Esophagus muscularis mucosa (tissue), 4 donors: Measurements from ENCODE around the gene TRIM5. TPM values are rescaled to one million over a fixed set of nuclear protein-coding genes. Genes with fewer than 3 reads are reported as not detected.

Source experiments
- DNase-seq: peaks from one replicate; pipeline ENCODE4 v3.0.0-alpha.2; 2017; ENCODE audit errors: extremely low spot score
- H3K27ac ChIP-seq, 4 donors: fragments of 200-600 bp; sonication (generic); replicated peaks in 1 of 4; 1 replicate in 3 of 4; 2 replicates in 1 of 4; pipeline ENCODE4 v1.5.1; 2016 to 2019; ENCODE audit warnings: mild to moderate bottlenecking in 1 of 4
- H3K27me3 ChIP-seq, 4 donors: fragments of 200-600 bp; sonication (generic); one replicate each; pipeline versions ENCODE4 v1.5.1 to v1.6.0; 2016 to 2019
- H3K36me3 ChIP-seq, 4 donors: fragments of 200-600 bp; sonication (generic); one replicate each; pipeline ENCODE4 v1.5.1; 2016 to 2019
- H3K4me1 ChIP-seq, 4 donors: fragments of 200-600 bp; sonication (generic); one replicate each; pipeline ENCODE4 v1.5.1; 2016 to 2019
- H3K4me3 ChIP-seq, 4 donors: fragments of 200-600 bp; sonication (generic); 1 replicate in 2 of 4; 2 replicates in 2 of 4; pipeline ENCODE4 v1.5.1; 2016 to 2019; ENCODE audit warnings: mild to moderate bottlenecking in 4 of 4, moderate library complexity in 1 of 4
- H3K9me3 ChIP-seq, 4 donors: fragments of 200-600 bp; sonication (generic); 1 replicate in 3 of 4; 2 replicates in 1 of 4; pipeline ENCODE4 v1.5.1; 2016 to 2019
- CTCF ChIP-seq, 3 experiments: fragments of 200-600 bp in 2 of 3; fragments of 450-650 bp in 1 of 3; sonication (generic) in 2 of 3; IDR thresholded peaks; one replicate each; pipeline ENCODE4 v1.5.1; 2017 to 2019; ENCODE audit warnings: antibody characterized with exemption in 3 of 3, mild to moderate bottlenecking in 2 of 3, moderate library complexity in 1 of 3
- EP300 ChIP-seq: sonication (generic); formaldehyde crosslinking; IDR thresholded peaks from one replicate; pipeline ENCODE4 v1.6.1; 2017; ENCODE audit warnings: antibody characterized with exemption
- POLR2A ChIP-seq: fragments of 450-650 bp; IDR thresholded peaks from one replicate; pipeline ENCODE4 v1.6.1; 2017; ENCODE audit warnings: antibody characterized with exemption, moderate library complexity, mild to moderate bottlenecking, low read depth
- POLR2AphosphoS5 ChIP-seq, 2 donors: sonication (generic); formaldehyde crosslinking; IDR thresholded peaks; one replicate each; pipeline ENCODE4 v1.6.1; 2017; ENCODE audit warnings: antibody characterized with exemption in 2 of 2
- WGBS: methylation state at CpG from one replicate; pipeline ENCODE4 v1.1.5; 2018; 5-methylcytosine and 5-hydroxymethylcytosine counted together
- intact Hi-C: fragments of 100-400 bp; cut with DNase I; formaldehyde crosslinking; loops from one replicate; pipeline ENCODE4 v1.15.1; 2023
- total RNA-seq, 4 donors: library from RNA; depleted of rRNA; stranded (reverse); fragments of >200 nt; gene quantifications; one replicate each; pipeline versions ENCODE4 v1.1.0 to v1.2.1, GENCODE V29; 2016

TRIM5 gene
- total RNA-seq, 4 donors from 2014 or later: 15.9 to 21.5 (median 16.6) TPM

DNA sequence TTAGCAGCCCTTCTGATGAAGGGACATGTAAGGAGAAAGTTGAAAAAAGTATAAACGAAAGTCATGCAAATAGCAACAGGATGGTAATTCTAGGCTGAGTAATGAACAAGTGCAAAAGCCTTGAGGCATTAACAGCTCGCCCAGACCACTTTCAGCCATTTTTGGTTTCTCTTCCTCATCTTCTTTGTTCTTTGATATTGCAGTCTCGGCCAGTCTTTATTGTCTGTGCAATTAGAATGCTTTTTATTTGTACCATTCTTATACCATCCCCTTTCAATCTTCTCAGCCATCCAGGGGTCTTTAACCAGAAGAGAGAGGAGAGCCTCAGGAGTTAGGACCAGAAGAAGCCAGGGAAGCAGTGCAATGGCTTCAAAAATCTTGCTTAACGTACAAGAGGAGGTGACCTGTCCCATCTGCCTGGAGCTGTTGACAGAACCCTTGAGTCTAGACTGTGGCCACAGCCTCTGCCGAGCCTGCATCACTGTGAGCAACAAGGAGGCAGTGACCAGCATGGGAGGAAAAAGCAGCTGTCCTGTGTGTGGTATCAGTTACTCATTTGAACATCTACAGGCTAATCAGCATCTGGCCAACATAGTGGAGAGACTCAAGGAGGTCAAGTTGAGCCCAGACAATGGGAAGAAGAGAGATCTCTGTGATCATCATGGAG lies 52.8 kb downstream of the TRIM5 start:
- intact Hi-C loops: no loop called here
- Histone ChIP-seq H3K27me3 (no peaks in the 10 kb centered on the region), H3K4me3 (no peak overlapping the region), H3K9me3 (no peaks in the 10 kb centered on the region), H3K27ac (no peak overlapping the region), H3K36me3 (peaks cover 0 to 37% (median 19%) of the 10 kb centered on the region in 4 donors), H3K4me1 (no peaks in the 10 kb centered on the region)
- WGBS: 83% methylated on average over 5 of the region's 5 CpGs
- TF ChIP-seq POLR2A: no peak
- no peak for TF ChIP-seq POLR2AphosphoS5 (IDR thresholded peaks at IDR 0.05)
- TF ChIP-seq EP300: no peak
- no peak for TF ChIP-seq CTCF (IDR thresholded peaks at IDR 0.05)
- no peak for DNase-seq

GRCh38 chr11:5631417-5631816 lies 53.5 kb downstream of the TRIM5 start:
- Histone ChIP-seq H3K9me3 (no peaks in the 10 kb centered on the region), H3K4me3 (no peak overlapping the region), H3K27me3 (no peaks in the 10 kb centered on the region), H3K36me3 (peaks cover 0 to 33% (median 17%) of the 10 kb centered on the region in 4 donors), H3K27ac (no peak overlapping the region), H3K4me1 (peaks cover 0 to 1% (median 0%) of the 10 kb centered on the region in 4 donors)
- WGBS: 83% methylated on average over 2 of the region's 2 CpGs
- intact Hi-C loops: no loop called here
- TF ChIP-seq CTCF (IDR thresholded peaks at IDR 0.05) (no peak), EP300 (no peak), POLR2A (no peak), POLR2AphosphoS5 (IDR thresholded peaks at IDR 0.05) (no peak)
- DNase-seq: no peak

DNA sequence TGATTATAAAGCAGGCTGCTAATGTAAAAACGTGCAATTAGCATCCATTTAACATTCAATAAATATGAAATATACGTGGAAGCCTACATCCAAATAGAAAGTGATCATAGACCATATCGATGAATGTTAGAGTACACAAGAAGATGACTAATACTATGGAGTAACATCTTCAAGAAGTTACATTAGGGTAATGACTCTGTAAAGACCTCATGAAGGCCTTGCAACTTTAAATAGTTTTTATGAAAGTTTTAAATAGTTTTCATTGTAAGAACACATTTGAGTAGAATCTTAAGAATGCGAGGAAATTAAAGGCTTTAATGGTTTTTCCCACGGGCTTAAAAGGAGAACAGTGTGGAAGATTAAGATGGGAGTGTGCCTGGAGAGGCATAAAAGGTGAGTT lies 58.7 kb downstream of the TRIM5 start:
- Histone ChIP-seq H3K4me1 (peaks cover 17 to 26% (median 22%) of the 10 kb centered on the region in 4 donors), H3K4me3 (no peak overlapping the region), H3K27me3 (no peaks in the 10 kb centered on the region), H3K9me3 (no peaks in the 10 kb centered on the region), H3K27ac (no peak overlapping the region), H3K36me3 (no peaks in the 10 kb centered on the region)
- no peak for DNase-seq
- intact Hi-C loops: no loop called here
- 86% methylated on average over 5 of the region's 5 CpGs for WGBS
- TF ChIP-seq POLR2AphosphoS5 (IDR thresholded peaks at IDR 0.05) (no peak), CTCF (IDR thresholded peaks at IDR 0.05) (no peak), EP300 (no peak), POLR2A (no peak)

DNA sequence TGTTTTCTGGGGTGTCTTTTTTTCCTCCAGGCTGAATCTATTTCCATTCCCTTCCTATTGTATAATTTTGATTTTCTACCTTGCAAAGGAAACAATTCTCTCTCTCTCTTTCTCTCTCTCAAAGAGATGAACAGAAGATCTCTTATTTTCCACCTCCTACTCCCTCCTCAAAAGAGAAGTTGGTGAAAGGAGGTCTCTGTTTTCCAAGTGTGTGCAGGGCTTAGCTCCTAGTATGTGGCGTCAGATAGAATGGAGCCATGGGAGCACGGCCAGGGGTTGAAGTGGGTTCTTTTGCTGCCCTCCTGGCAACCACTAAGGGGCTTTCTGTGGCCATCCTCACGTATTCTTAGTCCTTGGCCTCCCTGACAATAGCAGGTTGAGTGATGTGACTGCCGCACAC lies 59.6 kb downstream of the TRIM5 start:
- 15% methylated on average over 4 of the region's 4 CpGs for WGBS
- no peak for DNase-seq
- H3K36me3 ChIP-seq: no peaks in the 10 kb centered on the region
- intact Hi-C loops: no loop called here
- H3K4me1 ChIP-seq: peaks cover 25 to 34% (median 30%) of the 10 kb centered on the region in 4 donors
- H3K27ac ChIP-seq: peak overlapping the region; percentile 66 to 76 (median 74)
- H3K9me3 ChIP-seq: no peaks in the 10 kb centered on the region
- TF ChIP-seq CTCF (IDR thresholded peaks at IDR 0.05) (no peak), POLR2A (no peak), EP300 (no peak), POLR2AphosphoS5 (IDR thresholded peaks at IDR 0.05) (no peak)
- H3K27me3 ChIP-seq: no peaks in the 10 kb centered on the region
- peak overlapping the region; percentile 58 to 75 (median 63) for H3K4me3 ChIP-seq
